ENCODE results near the gene KNSTRN.

Gene KNSTRN

DNA sequence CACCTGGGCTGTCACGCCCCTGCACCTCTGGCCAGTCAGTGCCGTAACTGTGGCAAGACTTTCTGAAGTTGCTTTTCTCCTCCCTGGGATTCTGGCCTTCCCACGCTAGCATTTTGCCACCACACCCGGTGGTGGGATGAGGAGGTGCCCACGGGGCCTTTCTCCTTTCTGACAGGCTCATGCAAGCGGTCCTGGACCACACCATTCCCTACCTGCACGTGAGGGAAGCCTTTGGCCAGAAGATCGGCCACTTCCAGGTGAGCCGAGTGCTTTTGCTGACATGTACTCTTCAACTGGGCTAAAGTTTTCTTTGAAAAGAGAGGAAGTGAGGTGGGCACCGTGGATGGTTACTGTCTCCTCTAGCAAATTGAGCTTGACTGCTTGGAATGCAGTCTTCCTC is 32.7 kb downstream of the KNSTRN start:
- Histone ChIP-seq H3K4me2 (ENCODE audit: low read depth, low read length) (no peak overlapping the region), H2AFZ (ENCODE audit: low read length) (no peak overlapping the region), H3K27me3 (replicated peaks; ENCODE audit: insufficient read depth, low read length) (no peaks in the 10 kb centered on the region), H3K4me1 (ENCODE audit: low read length) (no peaks in the 10 kb centered on the region), H3K9me3 (replicated peaks; ENCODE audit: insufficient read depth, low read length) (no peaks in the 10 kb centered on the region), H3K9ac (ENCODE audit: low read length) (no peak overlapping the region), H3K27ac (ENCODE audit: low read length) (no peak overlapping the region), H3K36me3 (replicated peaks; ENCODE audit: insufficient read depth, low read length) (peaks cover 7% of the 10 kb centered on the region), H3F3A (ENCODE audit: insufficient read depth, low read length) (no peaks in the 10 kb centered on the region), H4K20me1 (ENCODE audit: insufficient read depth, low read length) (no peaks in the 10 kb centered on the region), H3K79me2 (ENCODE audit: low read length) (peaks cover 8% of the 10 kb centered on the region; the same call in 1 of the 2 replicates), H3K4me3 (ENCODE audit: low read length) (no peak overlapping the region), H3K9me2 (replicated peaks; ENCODE audit: insufficient read depth, low read length) (no peaks in the 10 kb centered on the region)
- no peak for DNase-seq
- TF ChIP-seq EZH2phosphoT487 (IDR thresholded peaks at IDR 0.05; ENCODE audit: low read length) (no peak), EZH2 (optimal IDR thresholded peaks at IDR 0.05; ENCODE audit: low read depth, low read length) (no peak)
- TF ChIP-seq, protein P1, sequence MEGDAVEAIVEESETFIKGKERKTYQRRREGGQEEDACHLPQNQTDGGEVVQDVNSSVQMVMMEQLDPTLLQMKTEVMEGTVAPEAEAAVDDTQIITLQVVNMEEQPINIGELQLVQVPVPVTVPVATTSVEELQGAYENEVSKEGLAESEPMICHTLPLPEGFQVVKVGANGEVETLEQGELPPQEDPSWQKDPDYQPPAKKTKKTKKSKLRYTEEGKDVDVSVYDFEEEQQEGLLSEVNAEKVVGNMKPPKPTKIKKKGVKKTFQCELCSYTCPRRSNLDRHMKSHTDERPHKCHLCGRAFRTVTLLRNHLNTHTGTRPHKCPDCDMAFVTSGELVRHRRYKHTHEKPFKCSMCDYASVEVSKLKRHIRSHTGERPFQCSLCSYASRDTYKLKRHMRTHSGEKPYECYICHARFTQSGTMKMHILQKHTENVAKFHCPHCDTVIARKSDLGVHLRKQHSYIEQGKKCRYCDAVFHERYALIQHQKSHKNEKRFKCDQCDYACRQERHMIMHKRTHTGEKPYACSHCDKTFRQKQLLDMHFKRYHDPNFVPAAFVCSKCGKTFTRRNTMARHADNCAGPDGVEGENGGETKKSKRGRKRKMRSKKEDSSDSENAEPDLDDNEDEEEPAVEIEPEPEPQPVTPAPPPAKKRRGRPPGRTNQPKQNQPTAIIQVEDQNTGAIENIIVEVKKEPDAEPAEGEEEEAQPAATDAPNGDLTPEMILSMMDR (IDR thresholded peaks at IDR 0.05; ENCODE audit: low read length), result no peak

DNA sequence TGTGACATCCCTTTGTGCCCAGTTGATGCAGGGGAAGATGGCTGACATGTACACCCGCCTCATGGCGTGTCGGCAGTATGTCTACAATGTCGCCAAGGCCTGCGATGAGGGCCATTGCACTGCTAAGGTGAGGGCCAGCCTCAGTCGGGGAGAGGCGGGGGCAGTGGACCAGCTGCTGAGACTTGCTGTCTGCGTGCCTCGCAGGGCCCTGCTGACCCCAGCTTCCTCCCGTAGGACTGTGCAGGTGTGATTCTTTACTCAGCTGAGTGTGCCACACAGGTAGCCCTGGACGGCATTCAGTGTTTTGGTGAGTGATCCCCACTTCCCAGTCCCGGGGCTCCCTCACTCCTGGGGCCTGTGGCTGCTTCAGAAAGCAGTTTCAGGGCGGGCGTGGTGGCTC is 33.5 kb downstream of the KNSTRN start:
- H3K27ac ChIP-seq (ENCODE audit: low read length), result no peak overlapping the region
- H3K9me3 ChIP-seq (replicated peaks; ENCODE audit: insufficient read depth, low read length), result no peaks in the 10 kb centered on the region
- no peaks in the 10 kb centered on the region for H4K20me1 ChIP-seq (ENCODE audit: insufficient read depth, low read length)
- TF ChIP-seq, protein P1 (IDR thresholded peaks at IDR 0.05; ENCODE audit: low read length), result no peak
- TF ChIP-seq EZH2phosphoT487 (IDR thresholded peaks at IDR 0.05; ENCODE audit: low read length), result no peak
- DNase-seq, result no peak
- H3K4me2 ChIP-seq (ENCODE audit: low read depth, low read length), result no peak overlapping the region
- no peak overlapping the region for H3K9ac ChIP-seq (ENCODE audit: low read length)
- no peak overlapping the region for H2AFZ ChIP-seq (ENCODE audit: low read length)
- H3K36me3 ChIP-seq (replicated peaks; ENCODE audit: insufficient read depth, low read length), result no peaks in the 10 kb centered on the region
- peaks cover under 1% of the 10 kb centered on the region; the same call in 1 of the 2 replicates for H3K79me2 ChIP-seq (ENCODE audit: low read length)
- no peaks in the 10 kb centered on the region for H3K4me1 ChIP-seq (ENCODE audit: low read length)
- no peaks in the 10 kb centered on the region for H3K9me2 ChIP-seq (replicated peaks; ENCODE audit: insufficient read depth, low read length)
- no peak overlapping the region for H3K4me3 ChIP-seq (ENCODE audit: low read length)
- no peaks in the 10 kb centered on the region for H3F3A ChIP-seq (ENCODE audit: insufficient read depth, low read length)
- H3K27me3 ChIP-seq (replicated peaks; ENCODE audit: insufficient read depth, low read length), result no peaks in the 10 kb centered on the region

DNA sequence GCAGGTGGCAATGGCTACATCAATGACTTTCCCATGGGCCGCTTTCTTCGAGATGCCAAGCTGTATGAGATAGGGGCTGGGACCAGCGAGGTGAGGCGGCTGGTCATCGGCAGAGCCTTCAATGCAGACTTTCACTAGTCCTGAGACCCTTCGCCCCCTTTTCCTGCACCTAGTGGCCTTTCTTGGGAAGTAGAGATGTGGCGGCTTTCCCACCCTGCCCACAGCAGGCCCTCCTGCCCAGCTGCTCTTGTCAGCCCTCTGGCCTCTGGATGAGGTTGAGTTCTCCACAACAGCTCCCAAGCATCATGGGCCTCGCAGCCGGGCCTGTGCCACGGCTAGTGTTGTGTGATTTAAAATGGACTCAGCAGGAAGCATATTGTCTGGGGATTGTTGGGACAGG is 35.6 kb downstream of the KNSTRN start:
- Histone ChIP-seq H3K9me3 (replicated peaks; ENCODE audit: insufficient read depth, low read length) (no peaks in the 10 kb centered on the region), H3K27me3 (replicated peaks; ENCODE audit: insufficient read depth, low read length) (no peaks in the 10 kb centered on the region), H3K36me3 (replicated peaks; ENCODE audit: insufficient read depth, low read length) (no peaks in the 10 kb centered on the region), H3K4me1 (ENCODE audit: low read length) (no peaks in the 10 kb centered on the region), H3K4me2 (ENCODE audit: low read depth, low read length) (no peak overlapping the region), H3K9ac (ENCODE audit: low read length) (no peak overlapping the region), H3K27ac (ENCODE audit: low read length) (no peak overlapping the region), H3K79me2 (ENCODE audit: low read length) (no peaks in the 10 kb centered on the region), H3F3A (ENCODE audit: insufficient read depth, low read length) (no peaks in the 10 kb centered on the region), H2AFZ (ENCODE audit: low read length) (no peak overlapping the region), H3K4me3 (ENCODE audit: low read length) (no peak overlapping the region), H4K20me1 (ENCODE audit: insufficient read depth, low read length) (no peaks in the 10 kb centered on the region), H3K9me2 (replicated peaks; ENCODE audit: insufficient read depth, low read length) (no peaks in the 10 kb centered on the region)
- DNase-seq, result no peak
- no peak for TF ChIP-seq EZH2 (optimal IDR thresholded peaks at IDR 0.05; ENCODE audit: low read depth, low read length)
- TF ChIP-seq EZH2phosphoT487 (IDR thresholded peaks at IDR 0.05; ENCODE audit: low read length), result no peak
- TF ChIP-seq, protein P1 (IDR thresholded peaks at IDR 0.05; ENCODE audit: low read length), result no peak

Data from MM.1S (cell line).